T-cell (primary cell): ENCODE results near the gene ZFP28. TPM values are rescaled to one million over a fixed set of nuclear protein-coding genes. Genes with fewer than 3 reads are reported as not detected.

Experiments used
- ATAC-seq, 4 experiments: fragments of 200-7000 bp in 3 of 4; fragments of 150-1000 bp in 1 of 4; cut with Tn5 transposase; replicated peaks in 1 of 4; 1 replicate in 3 of 4; 2 replicates in 1 of 4; pipeline ENCODE4 v1.10.0; 2021; ENCODE audit warnings: moderate library complexity in 3 of 4, mild to moderate bottlenecking in 2 of 4, moderate number of reproducible peaks in 1 of 4
- CTCF ChIA-PET, 2 donors: fragments of 300-600 bp; sonication (Branson Sonifier 250); formaldehyde crosslinking; loops; one replicate each; lab custom pipeline; 2022; ENCODE audit warnings: antibody characterized with exemption in 2 of 2; lab: Charles Lee
- POLR2A ChIA-PET, 2 donors: fragments of 300-600 bp; sonication (Branson Sonifier 250); formaldehyde crosslinking; loops; one replicate each; lab custom pipeline; 2022; ENCODE audit warnings: antibody characterized with exemption in 2 of 2; lab: Charles Lee
- DNase-seq, 35 experiments: peaks; one replicate each; pipeline versions ENCODE4 v3.0.0 to v3.0.0-alpha.2; 2013 to 2023
- H3K27ac ChIP-seq: one replicate; pipeline ENCODE4 v1.5.1; 2013; ENCODE audit warnings: low read length
- H3K27me3 ChIP-seq, 2 experiments: replicated peaks in 1 of 2; 1 replicate in 1 of 2; 2 replicates in 1 of 2; pipeline versions ENCODE4 v1.6.1 to v1.7.0; 2013; ENCODE audit warnings: low read length in 1 of 2, mixed read lengths in 1 of 2; ENCODE audit not compliant: control insufficient read depth in 2 of 2, insufficient read depth in 2 of 2; ENCODE audit errors: extremely low read depth in 1 of 2
- H3K36me3 ChIP-seq, 2 donors: 1 replicate in 1 of 2; 2 replicates in 1 of 2; pipeline versions ENCODE4 v1.6.1 to v1.7.0; 2013; ENCODE audit warnings: low read length in 1 of 2; ENCODE audit not compliant: control insufficient read depth in 2 of 2, insufficient read depth in 1 of 2; ENCODE audit errors: extremely low read depth in 1 of 2
- H3K4me1 ChIP-seq, 2 experiments: 1 replicate in 1 of 2; 2 replicates in 1 of 2; pipeline versions ENCODE4 v1.6.1 to v1.7.0; 2013; ENCODE audit warnings: low read length in 2 of 2, mixed read lengths in 1 of 2; ENCODE audit not compliant: insufficient read depth in 2 of 2, control insufficient read depth in 1 of 2; ENCODE audit errors: extremely low read depth in 1 of 2
- H3K4me3 ChIP-seq, 2 donors: 1 replicate in 1 of 2; 2 replicates in 1 of 2; pipeline versions ENCODE4 v1.5.1 to v1.7.0; 2013; ENCODE audit warnings: mild to moderate bottlenecking in 2 of 2, low read length in 1 of 2, moderate library complexity in 1 of 2; ENCODE audit not compliant: control insufficient read depth in 1 of 2; ENCODE audit errors: extremely low read depth in 1 of 2
- H3K9me3 ChIP-seq: 2 replicates; pipeline ENCODE4 v1.7.0; 2013
- H3K27ac Mint-ChIP-seq, 2 donors: one replicate each; pipeline ENCODE4 v1.8.0; 2020 to 2021; ENCODE audit warnings: mild to moderate bottlenecking in 2 of 2, mixed read lengths in 2 of 2
- H3K27me3 Mint-ChIP-seq, 2 donors: one replicate each; pipeline ENCODE4 v1.8.0; 2021 to 2022; ENCODE audit warnings: mixed read lengths in 2 of 2
- H3K36me3 Mint-ChIP-seq: one replicate; pipeline ENCODE4 v1.8.0; 2021; ENCODE audit warnings: mixed read lengths
- H3K4me1 Mint-ChIP-seq, 3 donors: one replicate each; pipeline ENCODE4 v1.8.0; 2020 to 2022; ENCODE audit warnings: mixed read lengths in 3 of 3, mild to moderate bottlenecking in 1 of 3
- H3K4me3 Mint-ChIP-seq, 3 donors: one replicate each; pipeline ENCODE4 v1.8.0; 2020 to 2022; ENCODE audit warnings: mild to moderate bottlenecking in 3 of 3, mixed read lengths in 3 of 3, moderate library complexity in 3 of 3
- H3K9me3 Mint-ChIP-seq, 3 donors: one replicate each; pipeline ENCODE4 v1.8.0; 2020 to 2022; ENCODE audit warnings: mixed read lengths in 3 of 3
- WGBS: methylation state at CpG from one replicate; pipeline ENCODE4 v1.1.5; 2013; ENCODE audit warnings: missing lambda C conversion rate; ENCODE audit not compliant: insufficient coverage; 5-methylcytosine and 5-hydroxymethylcytosine counted together
- total RNA-seq, 35 experiments: library from RNA in 6 of 35; stranded (reverse) in 6 of 35; fragments of 120-200 nt in 1 of 35; gene quantifications; one replicate each; pipeline versions ENCODE4 v1.2.1 to v1.2.4 and lab custom pipeline; 2013 to 2026

Gene ZFP28
- total RNA-seq, 5 donors from 2014 or later (not counting 1 experiment from before 2014, with no cell fraction given): 4.2 to 12.2 (median 9.8) TPM

- Histone ChIP-seq H3K27me3 (peaks cover 0 to 9% of the 10 kb centered on the region in 2 experiments), H3K4me1 (peaks cover 6 to 19% of the 10 kb centered on the region in 2 experiments), H3K9me3 (no peaks in the 10 kb centered on the region), H3K27ac (peak overlapping the region; percentile 33), H3K4me3 (no peak overlapping the region), H3K36me3 (no peaks in the 10 kb centered on the region)
- Mint-ChIP-seq H3K9me3 (peaks cover 14 to 24% (median 18%) of the 10 kb centered on the region in 3 donors), H3K4me1 (peaks cover 20 to 25% (median 23%) of the 10 kb centered on the region in 3 donors), H3K36me3 (peaks cover 22% of the 10 kb centered on the region), H3K27me3 (no peaks in the 10 kb centered on the region), H3K27ac (peak overlapping the region; percentile 19 to 44), H3K4me3 (peak overlapping the region; percentile 80 to 93 (median 91))
- WGBS: 84% methylated on average over 4 of the region's 4 CpGs
- DNase-seq: no peak
- ATAC-seq: no peak
- POLR2A ChIA-PET: no interaction called here
- CTCF ChIA-PET: no interaction called here
These were observed 55.7 kb downstream of the ZFP28 start for GRCh38 chr19:56594446-56594782.

DNA sequence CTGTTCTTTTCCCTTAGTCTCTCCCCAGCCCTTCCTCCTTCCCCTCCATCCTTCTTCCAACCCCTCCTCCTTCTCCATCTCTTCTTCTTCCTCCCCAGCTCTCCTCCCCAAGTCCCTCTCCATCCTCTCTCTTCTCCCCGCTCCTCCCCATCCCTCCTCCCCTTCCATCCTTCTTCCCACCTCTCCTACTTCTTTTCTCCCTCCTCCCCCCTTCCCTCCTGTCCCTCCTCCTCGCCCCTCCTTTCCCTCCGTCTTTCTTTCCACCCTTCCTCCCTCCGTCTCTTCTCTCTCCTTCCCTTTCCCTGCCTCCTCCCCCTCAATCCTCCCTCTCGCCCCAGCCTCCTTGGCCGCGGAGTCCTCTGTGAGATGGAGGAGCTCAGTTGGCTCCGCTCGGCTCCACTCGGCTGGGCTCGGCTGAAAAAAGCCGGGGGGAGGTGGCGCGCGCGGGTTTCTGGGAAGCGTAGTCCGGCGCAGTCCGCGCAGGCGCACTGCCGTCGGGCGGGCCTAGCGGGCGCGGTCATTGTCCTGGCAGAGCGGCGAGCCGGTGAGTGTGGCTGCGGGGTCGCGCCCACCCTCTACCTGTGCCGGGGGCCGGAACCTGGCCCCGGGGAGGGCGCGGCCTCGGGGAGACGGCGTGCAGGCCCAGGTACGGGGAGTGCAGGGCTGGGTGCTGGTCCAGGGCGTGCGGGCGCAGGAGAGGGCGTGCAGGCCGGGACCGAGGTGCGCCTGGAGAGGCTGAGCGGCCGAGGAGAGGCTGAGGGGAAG is 56.2 kb downstream of the ZFP28 start, which contains the start of gene ZNF71:
TSS of gene ZNF71 (plus strand) at position 520 of the 765 bp plus-strand sequence. CDS start 6,257 bp downstream, outside the sequence.
- no peaks in the 10 kb centered on the region for H3K9me3 ChIP-seq
- no peaks in the 10 kb centered on the region for H3K36me3 ChIP-seq
- Mint-ChIP-seq H3K4me3 (peak within 1 kb of the TSS; percentile 80 to 93 (median 91)), H3K4me1 (peaks cover 20 to 25% (median 23%) of the 10 kb centered on the region in 3 donors), H3K27me3 (no peaks in the 10 kb centered on the region), H3K27ac (peak within 1 kb of the TSS; percentile 75 to 87), H3K9me3 (peaks cover 14 to 24% (median 18%) of the 10 kb centered on the region in 3 donors), H3K36me3 (peaks cover 22% of the 10 kb centered on the region)
- H3K4me1 ChIP-seq: peaks cover 6 to 19% of the 10 kb centered on the region in 2 experiments
- H3K4me3 ChIP-seq: peak within 1 kb of the TSS; percentile 73 to 91
- ATAC-seq (peak; percentile 95 to 96 (median 95)), DNase-seq (peak; percentile 70 to 87 (median 79))
- H3K27me3 ChIP-seq: peaks cover 0 to 4% of the 10 kb centered on the region in 2 experiments
- peak within 1 kb of the TSS; percentile 33 for H3K27ac ChIP-seq
- 1% methylated on average over 48 of the region's 52 CpGs for WGBS
- ChIA-PET CTCF (interaction anchor here in 1 of 2 donors (0.6 kb wide), 1 partner anchor 8 kb away, joined by 9 read pairs; no protein-coding TSS in a partner anchor), POLR2A (interaction anchor here in 1 of 2 donors (0.7 kb wide), 1 partner anchor 274 kb away, joined by 15 read pairs; no protein-coding TSS in a partner anchor)

GRCh38 chr19:56595548-56595899 is 56.8 kb downstream of the ZFP28 start:
- DNase-seq (no peak), ATAC-seq (peak; percentile 39 to 43 (median 40))
- peaks cover 24% of the 10 kb centered on the region for H3K36me3 Mint-ChIP-seq
- peak overlapping the region; percentile 75 to 87 for H3K27ac Mint-ChIP-seq
- H3K4me1 Mint-ChIP-seq: peaks cover 22 to 25% (median 23%) of the 10 kb centered on the region in 3 donors
- Histone ChIP-seq H3K27me3 (no peaks in the 10 kb centered on the region), H3K36me3 (no peaks in the 10 kb centered on the region), H3K4me3 (peak overlapping the region; percentile 73 to 91), H3K9me3 (no peaks in the 10 kb centered on the region), H3K4me1 (peaks cover 6 to 19% of the 10 kb centered on the region in 2 experiments), H3K27ac (no peak overlapping the region)
- 2% methylated on average over 4 of the region's 4 CpGs for WGBS
- ChIA-PET POLR2A (interaction anchor here in 1 of 2 donors (0.7 kb wide), 1 partner anchor 275 kb away, joined by 15 read pairs; no protein-coding TSS in a partner anchor), CTCF (no interaction called here)
- H3K4me3 Mint-ChIP-seq: peak overlapping the region; percentile 80 to 93 (median 91)
- H3K27me3 Mint-ChIP-seq: no peaks in the 10 kb centered on the region
- H3K9me3 Mint-ChIP-seq: peaks cover 15 to 25% (median 18%) of the 10 kb centered on the region in 3 donors

DNA sequence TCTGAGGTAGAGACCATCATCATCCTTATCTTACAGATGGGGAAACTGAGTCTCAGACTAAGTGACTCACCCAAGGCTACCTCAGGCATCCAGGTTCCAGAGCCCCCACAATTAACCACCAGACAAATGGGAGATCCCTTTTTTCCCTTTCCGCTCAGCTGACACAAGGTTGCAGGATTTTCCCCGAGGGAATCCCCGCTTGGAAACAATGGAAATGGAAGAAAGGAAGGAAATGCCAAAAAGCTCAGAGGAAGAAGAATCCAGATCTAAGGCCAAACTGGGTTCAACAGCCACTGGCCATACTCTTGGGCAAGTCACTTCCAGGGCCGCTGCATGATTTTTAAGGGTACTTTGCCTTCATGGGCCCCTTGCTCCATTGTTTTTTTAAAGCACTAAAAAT is 57.9 kb downstream of the ZFP28 start:
- peaks cover 21 to 27% (median 24%) of the 10 kb centered on the region in 3 donors for H3K9me3 Mint-ChIP-seq
- H3K27me3 ChIP-seq: no peaks in the 10 kb centered on the region
- no peak overlapping the region for H3K27ac Mint-ChIP-seq
- peak overlapping the region in 2 of 3 donors; percentile 80 to 91 for H3K4me3 Mint-ChIP-seq
- H3K4me3 ChIP-seq: no peak overlapping the region
- ATAC-seq (no peak), DNase-seq (no peak)
- POLR2A ChIA-PET: no interaction called here
- peaks cover 32% of the 10 kb centered on the region for H3K36me3 Mint-ChIP-seq
- CTCF ChIA-PET: no interaction called here
- no peaks in the 10 kb centered on the region for H3K27me3 Mint-ChIP-seq
- peaks cover 24 to 26% (median 25%) of the 10 kb centered on the region in 3 donors for H3K4me1 Mint-ChIP-seq
- H3K9me3 ChIP-seq: no peaks in the 10 kb centered on the region
- peaks cover 0 to 11% of the 10 kb centered on the region in 2 donors for H3K36me3 ChIP-seq
- H3K27ac ChIP-seq: no peak overlapping the region
- no CpG with 5 or more reads among the region's 4 CpGs for WGBS
- H3K4me1 ChIP-seq: peaks cover 6 to 19% of the 10 kb centered on the region in 2 experiments

- CTCF ChIA-PET: no interaction called here
- H3K4me1 Mint-ChIP-seq: peaks cover 24 to 28% (median 25%) of the 10 kb centered on the region in 3 donors
- Histone ChIP-seq H3K36me3 (peaks cover 0 to 13% of the 10 kb centered on the region in 2 donors), H3K4me3 (no peak overlapping the region), H3K27me3 (no peaks in the 10 kb centered on the region), H3K4me1 (peaks cover 6 to 19% of the 10 kb centered on the region in 2 experiments), H3K27ac (no peak overlapping the region), H3K9me3 (peaks cover 2% of the 10 kb centered on the region)
- H3K36me3 Mint-ChIP-seq: peaks cover 42% of the 10 kb centered on the region
- no peaks in the 10 kb centered on the region for H3K27me3 Mint-ChIP-seq
- no peak overlapping the region for H3K4me3 Mint-ChIP-seq
- ATAC-seq: no peak
- peaks cover 17 to 30% (median 24%) of the 10 kb centered on the region in 3 donors for H3K9me3 Mint-ChIP-seq
- POLR2A ChIA-PET: no interaction called here
- no peak overlapping the region for H3K27ac Mint-ChIP-seq
- no peak for DNase-seq
- WGBS: no CpG with 5 or more reads among the region's 4 CpGs
These were observed 58.9 kb downstream of the ZFP28 start for GRCh38 chr19:56597696-56598095.

DNA sequence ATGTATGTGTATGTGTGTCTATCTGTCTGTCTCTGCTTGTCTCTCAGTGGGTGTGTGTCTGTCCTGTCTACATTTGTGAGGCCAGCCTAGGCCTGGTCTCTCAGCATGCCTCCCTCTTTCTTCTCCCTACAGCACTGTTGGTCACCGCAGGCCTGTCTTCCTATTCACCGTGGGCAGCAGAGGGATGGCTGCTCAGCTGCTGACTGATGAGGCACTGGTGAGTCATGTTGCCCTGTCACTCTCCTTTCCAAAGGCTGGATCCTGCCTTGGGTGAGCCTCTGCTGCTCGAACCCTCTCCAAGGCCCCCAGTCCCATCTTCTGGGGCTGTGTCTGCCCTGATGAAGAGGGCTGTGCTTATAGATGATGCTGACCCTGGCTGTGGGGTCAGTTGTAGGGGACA is 62.6 kb downstream of the ZFP28 start:
- Histone ChIP-seq H3K9me3 (peaks cover 13% of the 10 kb centered on the region), H3K27ac (no peak overlapping the region), H3K4me3 (peak overlapping the region in 1 of 2 donors; percentile 42), H3K36me3 (peaks cover 7 to 13% of the 10 kb centered on the region in 2 donors), H3K27me3 (no peaks in the 10 kb centered on the region), H3K4me1 (no peaks in the 10 kb centered on the region)
- Mint-ChIP-seq H3K27ac (no peak overlapping the region), H3K4me1 (peaks cover 7 to 11% (median 9%) of the 10 kb centered on the region in 3 donors), H3K27me3 (no peaks in the 10 kb centered on the region), H3K9me3 (peaks cover 20 to 52% (median 46%) of the 10 kb centered on the region in 3 donors), H3K4me3 (no peak overlapping the region), H3K36me3 (peaks cover 70% of the 10 kb centered on the region)
- DNase-seq (no peak), ATAC-seq (no peak)
- WGBS: 92% methylated on average over 2 of the region's 3 CpGs
- CTCF ChIA-PET: no interaction called here
- POLR2A ChIA-PET: no interaction called here
